Smooth muscle cell of the umbilical artery (primary cell): ENCODE data around the gene POM121C. TPM values are rescaled to one million over a fixed set of nuclear protein-coding genes. Genes with fewer than 3 reads are reported as not detected.

Experiments
- total RNA-seq: library from RNA; depleted of rRNA; stranded (reverse); fragments of >200 nt; gene quantifications from 2 replicates; pipeline ENCODE4 v1.2.3, GENCODE V29; 2014

Gene POM121C
- total RNA-seq, result 19.6 and 32.0 TPM in 2 replicates

DNA sequence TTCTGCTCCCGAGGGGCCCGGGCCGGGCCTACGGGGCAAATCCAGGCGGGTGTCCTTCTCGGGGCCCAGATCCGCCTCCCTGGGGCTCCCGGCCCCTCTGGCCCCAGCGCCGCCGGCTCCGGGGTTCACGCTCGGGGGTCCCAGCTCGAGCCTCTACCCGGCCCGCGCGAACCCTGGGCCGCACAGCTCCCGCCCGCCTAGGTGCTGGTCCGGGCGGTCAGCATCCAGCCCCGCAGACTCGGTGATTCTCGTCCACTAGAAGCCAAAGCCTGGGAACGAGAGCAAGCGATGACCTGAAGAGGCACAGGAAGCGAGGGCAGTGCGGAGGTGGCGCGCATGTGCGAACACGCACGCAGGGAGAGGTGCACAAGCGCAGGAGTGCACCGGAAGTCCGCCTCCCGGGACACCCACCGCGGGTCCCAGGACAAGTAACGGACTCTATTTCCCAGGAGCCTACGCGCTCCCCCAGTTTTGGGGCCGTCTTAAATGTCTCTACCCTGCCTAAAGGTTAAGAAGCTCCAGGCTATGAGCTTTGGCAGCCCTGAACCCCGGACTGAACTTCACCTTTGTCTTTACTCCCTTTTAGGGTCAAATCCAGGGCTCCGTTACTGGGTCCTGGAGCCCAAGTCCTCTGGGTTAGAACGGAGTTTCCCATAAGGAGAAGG lies at the start of gene POM121C:
Gene POM121C (minus strand): TSS at position 321 of the 665 bp plus-strand sequence. CDS start 44,803 bp downstream, outside the sequence.

DNA sequence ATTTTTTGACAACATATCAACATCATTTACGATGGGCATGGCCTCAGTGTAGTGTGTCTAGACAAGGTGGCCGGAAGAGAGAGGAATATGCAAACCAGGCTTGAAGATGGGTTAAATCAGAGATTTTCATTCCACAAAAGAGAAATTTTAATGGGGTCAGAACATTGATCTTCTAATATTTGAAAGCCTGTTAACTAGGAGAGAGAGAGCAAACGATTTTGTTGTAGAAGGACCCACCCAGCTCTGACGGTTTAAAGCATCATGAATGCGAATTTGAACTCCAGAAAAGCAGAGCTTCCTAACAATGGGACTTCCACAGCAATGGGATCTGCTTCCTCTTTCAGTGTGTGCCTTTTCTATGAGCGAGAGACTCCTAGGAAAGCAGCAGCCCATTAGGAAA lies 5.9 kb upstream of the POM121C start, which contains the start of gene SPDYE5:
Gene SPDYE5 (plus strand): TSS at position 301 of the 400 bp plus-strand sequence. CDS start 1,728 bp downstream, outside the sequence.

DNA sequence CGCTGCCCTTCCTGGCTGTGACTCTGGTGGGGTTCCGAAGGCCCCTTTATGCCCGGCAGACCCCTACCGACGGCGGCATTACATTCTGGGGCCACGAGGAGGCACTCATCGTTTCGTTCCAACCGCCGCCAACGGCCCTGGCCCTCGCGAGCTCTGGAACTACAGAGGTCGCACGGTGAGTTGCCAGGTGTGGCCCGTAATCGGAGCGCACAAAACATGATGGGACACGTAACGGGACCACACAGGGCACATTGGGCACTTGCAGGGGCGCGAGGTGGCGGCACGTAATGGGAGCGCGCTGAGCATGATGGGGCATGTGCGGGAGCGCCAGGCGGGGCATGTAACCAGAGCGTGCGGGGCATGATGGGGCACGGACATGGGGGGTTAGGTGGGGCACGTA lies 90.8 kb downstream of the POM121C start, which contains the start of gene TRIM73:
Gene TRIM73 (plus strand): TSS at position 301 of the 400 bp plus-strand sequence. CDS start 3,305 bp downstream, outside the sequence.

Other genes with a start within 250 kb of the POM121C start
- 0.59 and 0.74 TPM in 2 replicates for gene TRIM73, start 90.7 kb downstream of the POM121C start, total RNA-seq
- not detected in 2 replicates for gene SPDYE5, start 6.0 kb upstream of the POM121C start, total RNA-seq